Measurements from ENCODE around the gene SENP5. TPM values are rescaled to one million over a fixed set of nuclear protein-coding genes. Genes with fewer than 3 reads are reported as not detected.

SENP5 gene
- total and polyA plus RNA-seq, 4 donors: 3.9 to 26.9 (median 14.3) TPM

GRCh38 chr3:196920733-196921132, 53.0 kb downstream of the SENP5 start:
- Histone ChIP-seq H3K27ac (ENCODE audit: low read depth in 1 of 2, low read length in 2 of 2) (no peak overlapping the region), H3K9ac (ENCODE audit: low read depth in 1 of 2, low read length in 2 of 2) (no peak overlapping the region), H3K36me3 (ENCODE audit: control insufficient read depth in 4 of 4, insufficient read depth in 3 of 4, low read depth in 1 of 4, low read length in 3 of 4) (peaks cover 0 to 8% (median 6%) of the 10 kb centered on the region in 4 donors), H3K4me1 (ENCODE audit: control insufficient read depth in 4 of 4, insufficient read depth in 4 of 4, low read length in 3 of 4) (peaks cover 2 to 6% (median 3%) of the 10 kb centered on the region in 4 donors), H3K27me3 (ENCODE audit: control insufficient read depth in 4 of 4, insufficient read depth in 4 of 4, low read length in 3 of 4) (no peaks in the 10 kb centered on the region), H3K4me3 (ENCODE audit: low read depth in 1 of 3, low read length in 3 of 3) (no peak overlapping the region), H3K9me3 (ENCODE audit: control insufficient read depth in 4 of 4, low read length in 3 of 4) (no peaks in the 10 kb centered on the region)
- WGBS: 82% methylated on average over 2 of the region's 2 CpGs
- TF ChIP-seq MAX (IDR thresholded peaks at IDR 0.05) (no peak), HNF4A (conservative IDR thresholded peaks at IDR 0.05) (peak in 1 of 2 donors; percentile 33), FOXA1 (IDR thresholded peaks at IDR 0.05) (no peak), HNF4G (IDR thresholded peaks at IDR 0.05) (no peak), JUND (IDR thresholded peaks at IDR 0.05) (no peak)
- no peak for DNase-seq (ENCODE audit: low spot score)

DNA sequence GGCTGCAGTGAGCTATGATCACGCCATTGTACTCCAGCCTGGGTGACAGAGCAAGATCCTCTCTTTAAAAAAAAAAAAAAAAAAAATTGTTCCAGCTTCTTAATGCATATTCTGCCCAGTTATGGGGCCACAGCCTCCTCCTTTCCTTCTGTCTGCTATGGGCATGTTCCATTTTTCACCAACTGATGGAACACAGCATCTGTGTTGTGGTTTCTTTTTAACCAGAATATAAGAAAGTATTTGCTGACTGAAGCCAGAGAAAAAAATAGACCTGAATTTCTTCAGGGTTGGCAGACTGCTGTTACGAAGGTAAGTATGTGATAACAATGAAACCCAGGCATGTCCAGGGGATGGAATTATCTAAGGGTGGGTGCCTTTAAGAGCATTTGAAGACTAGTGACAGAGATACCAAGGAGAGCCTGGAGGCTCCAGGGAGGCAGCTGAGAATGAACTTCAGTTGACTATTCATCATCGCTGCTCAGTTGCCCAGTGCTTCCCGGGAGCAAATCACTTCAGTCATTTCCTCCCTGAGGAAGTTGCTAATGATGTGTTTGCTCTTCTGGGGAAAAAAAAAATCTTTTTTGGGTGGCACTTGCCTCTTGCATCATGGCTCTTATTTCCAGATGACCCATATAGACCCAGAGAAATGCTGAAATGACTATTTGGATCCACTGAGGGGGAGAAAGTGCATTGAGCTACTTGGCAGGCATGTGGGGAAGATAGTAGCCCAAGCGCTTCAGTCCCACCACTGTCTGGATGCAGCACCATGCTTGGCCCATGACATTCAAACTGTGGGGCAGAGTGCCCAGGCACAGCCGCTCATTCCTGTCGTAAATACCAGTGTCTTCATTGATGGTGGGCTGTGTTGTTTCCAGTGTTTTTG, 60.1 kb downstream of the SENP5 start:
- no peak overlapping the region for H3K27ac ChIP-seq (ENCODE audit: low read depth in 1 of 2, low read length in 2 of 2)
- WGBS: 93% methylated on average over 7 of the region's 7 CpGs
- DNase-seq (ENCODE audit: low spot score): no peak
- peaks cover 2 to 30% (median 21%) of the 10 kb centered on the region in 4 donors for H3K36me3 ChIP-seq (ENCODE audit: control insufficient read depth in 4 of 4, insufficient read depth in 3 of 4, low read depth in 1 of 4, low read length in 3 of 4)
- no peaks in the 10 kb centered on the region for H3K9me3 ChIP-seq (ENCODE audit: control insufficient read depth in 4 of 4, low read length in 3 of 4)
- no peak overlapping the region for H3K4me3 ChIP-seq (ENCODE audit: low read depth in 1 of 3, low read length in 3 of 3)
- no peak for TF ChIP-seq RAD21 (IDR thresholded peaks at IDR 0.05)
- no peak for TF ChIP-seq GABPA (IDR thresholded peaks at IDR 0.05 in 1 of 2, conservative IDR thresholded peaks at IDR 0.05 in 1 of 2)
- TF ChIP-seq MAX (IDR thresholded peaks at IDR 0.05): no peak
- no peak for TF ChIP-seq RXRA (IDR thresholded peaks at IDR 0.05)
- TF ChIP-seq HNF4A (conservative IDR thresholded peaks at IDR 0.05): no peak
- no peak for TF ChIP-seq FOXA1 (IDR thresholded peaks at IDR 0.05)
- TF ChIP-seq, protein P1, sequence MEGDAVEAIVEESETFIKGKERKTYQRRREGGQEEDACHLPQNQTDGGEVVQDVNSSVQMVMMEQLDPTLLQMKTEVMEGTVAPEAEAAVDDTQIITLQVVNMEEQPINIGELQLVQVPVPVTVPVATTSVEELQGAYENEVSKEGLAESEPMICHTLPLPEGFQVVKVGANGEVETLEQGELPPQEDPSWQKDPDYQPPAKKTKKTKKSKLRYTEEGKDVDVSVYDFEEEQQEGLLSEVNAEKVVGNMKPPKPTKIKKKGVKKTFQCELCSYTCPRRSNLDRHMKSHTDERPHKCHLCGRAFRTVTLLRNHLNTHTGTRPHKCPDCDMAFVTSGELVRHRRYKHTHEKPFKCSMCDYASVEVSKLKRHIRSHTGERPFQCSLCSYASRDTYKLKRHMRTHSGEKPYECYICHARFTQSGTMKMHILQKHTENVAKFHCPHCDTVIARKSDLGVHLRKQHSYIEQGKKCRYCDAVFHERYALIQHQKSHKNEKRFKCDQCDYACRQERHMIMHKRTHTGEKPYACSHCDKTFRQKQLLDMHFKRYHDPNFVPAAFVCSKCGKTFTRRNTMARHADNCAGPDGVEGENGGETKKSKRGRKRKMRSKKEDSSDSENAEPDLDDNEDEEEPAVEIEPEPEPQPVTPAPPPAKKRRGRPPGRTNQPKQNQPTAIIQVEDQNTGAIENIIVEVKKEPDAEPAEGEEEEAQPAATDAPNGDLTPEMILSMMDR (IDR thresholded peaks at IDR 0.05; ENCODE audit: low read depth, low read length, missing input control): no peak
- no peak for TF ChIP-seq HNF4G (IDR thresholded peaks at IDR 0.05)
- no peak for TF ChIP-seq TAF1 (conservative IDR thresholded peaks at IDR 0.05)
- no peak for TF ChIP-seq JUND (IDR thresholded peaks at IDR 0.05)
- no peak for TF ChIP-seq FOXA2 (IDR thresholded peaks at IDR 0.05)
- no peak for TF ChIP-seq SP1 (IDR thresholded peaks at IDR 0.05)
- TF ChIP-seq NR2F2 (IDR thresholded peaks at IDR 0.05): no peak
- no peak for TF ChIP-seq EGR1 (IDR thresholded peaks at IDR 0.05; ENCODE audit: low read depth in 2 of 2)
- TF ChIP-seq ZBTB33 (IDR thresholded peaks at IDR 0.05): no peak
- no peak for TF ChIP-seq YY1 (IDR thresholded peaks at IDR 0.05)
- TF ChIP-seq REST (IDR thresholded peaks at IDR 0.05): no peak
- TF ChIP-seq, protein P2, sequence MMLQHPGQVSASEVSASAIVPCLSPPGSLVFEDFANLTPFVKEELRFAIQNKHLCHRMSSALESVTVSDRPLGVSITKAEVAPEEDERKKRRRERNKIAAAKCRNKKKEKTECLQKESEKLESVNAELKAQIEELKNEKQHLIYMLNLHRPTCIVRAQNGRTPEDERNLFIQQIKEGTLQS (IDR thresholded peaks at IDR 0.05): no peak
- H3K27me3 ChIP-seq (ENCODE audit: control insufficient read depth in 4 of 4, insufficient read depth in 4 of 4, low read length in 3 of 4): no peaks in the 10 kb centered on the region
- H3K9ac ChIP-seq (ENCODE audit: low read depth in 1 of 2, low read length in 2 of 2): no peak overlapping the region
- H3K4me1 ChIP-seq (ENCODE audit: control insufficient read depth in 4 of 4, insufficient read depth in 4 of 4, low read length in 3 of 4): no peaks in the 10 kb centered on the region
